Suprapubic skin (tissue), 4 donors: ENCODE measurements around the gene CES4A. TPM values are rescaled to one million over a fixed set of nuclear protein-coding genes. Genes with fewer than 3 reads are reported as not detected.
A peak's percentile ranks its signal among the peaks of the same experiment; 100 is the strongest.
"Not testable (repeated sequence)": the region's sequence is repeated elsewhere in the genome, so short reads cannot be mapped to it uniquely, and the experiment has no call there.

Experiments used
- DNase-seq, 2 donors: peaks; one replicate each; pipeline ENCODE4 v3.0.0-alpha.2; 2019; ENCODE audit warnings: low spot score in 2 of 2
- H3K27ac ChIP-seq: fragments of 200-600 bp; sonication (generic); one replicate; pipeline ENCODE4 v1.5.1; 2019
- H3K27me3 ChIP-seq: fragments of 200-600 bp; sonication (generic); one replicate; pipeline ENCODE4 v1.5.1; 2019
- H3K36me3 ChIP-seq: fragments of 200-600 bp; sonication (generic); one replicate; pipeline ENCODE4 v1.5.1; 2019
- H3K4me1 ChIP-seq: fragments of 200-600 bp; sonication (generic); one replicate; pipeline ENCODE4 v1.5.1; 2019
- H3K4me3 ChIP-seq: fragments of 200-600 bp; sonication (generic); one replicate; pipeline ENCODE4 v1.5.1; 2019; ENCODE audit warnings: mild to moderate bottlenecking
- H3K9me3 ChIP-seq: fragments of 200-600 bp; sonication (generic); one replicate; pipeline ENCODE4 v1.5.1; 2019
- EP300 ChIP-seq: sonication (generic); formaldehyde crosslinking; IDR thresholded peaks from one replicate; pipeline ENCODE4 v1.6.1; 2017; ENCODE audit warnings: antibody characterized with exemption
- POLR2A ChIP-seq, 2 donors: fragments of 450-650 bp; IDR thresholded peaks; one replicate each; pipeline ENCODE4 v1.6.1; 2017; ENCODE audit warnings: antibody characterized with exemption in 2 of 2, mild to moderate bottlenecking in 2 of 2, moderate library complexity in 2 of 2
- POLR2AphosphoS5 ChIP-seq, 3 donors: sonication (generic); formaldehyde crosslinking; IDR thresholded peaks; one replicate each; pipeline ENCODE4 v1.6.1; 2017; ENCODE audit warnings: antibody characterized with exemption in 3 of 3
- WGBS: methylation state at CpG from one replicate; pipeline ENCODE4 v1.1.5; 2018; 5-methylcytosine and 5-hydroxymethylcytosine counted together
- total RNA-seq, 4 donors: library from RNA; depleted of rRNA; stranded (reverse); fragments of >200 nt; gene quantifications; one replicate each; pipeline ENCODE4 v1.1.0, GENCODE V29; 2016
- TF ChIP-seq, protein P1 (sequence below), 2 donors: fragments of 200-600 bp in 1 of 2; fragments of 450-650 bp in 1 of 2; sonication (generic) in 1 of 2; IDR thresholded peaks; one replicate each; pipeline ENCODE4 v1.5.1; 2016 to 2019; ENCODE audit warnings: antibody characterized with exemption in 2 of 2, mild to moderate bottlenecking in 1 of 2, moderate library complexity in 1 of 2

The CES4A gene
- total RNA-seq, 4 donors from 2014 or later: 47.2 to 148 (median 99.9) TPM

- no peak for DNase-seq
- no peak overlapping the region for H3K4me3 ChIP-seq
- H3K27ac ChIP-seq: no peak overlapping the region
- no peaks in the 10 kb centered on the region for H3K36me3 ChIP-seq
- TF ChIP-seq POLR2A (IDR thresholded peaks at IDR 0.05): no peak
- no peak for TF ChIP-seq EP300
- TF ChIP-seq POLR2AphosphoS5 (IDR thresholded peaks at IDR 0.05): no peak
- TF ChIP-seq, protein P1, sequence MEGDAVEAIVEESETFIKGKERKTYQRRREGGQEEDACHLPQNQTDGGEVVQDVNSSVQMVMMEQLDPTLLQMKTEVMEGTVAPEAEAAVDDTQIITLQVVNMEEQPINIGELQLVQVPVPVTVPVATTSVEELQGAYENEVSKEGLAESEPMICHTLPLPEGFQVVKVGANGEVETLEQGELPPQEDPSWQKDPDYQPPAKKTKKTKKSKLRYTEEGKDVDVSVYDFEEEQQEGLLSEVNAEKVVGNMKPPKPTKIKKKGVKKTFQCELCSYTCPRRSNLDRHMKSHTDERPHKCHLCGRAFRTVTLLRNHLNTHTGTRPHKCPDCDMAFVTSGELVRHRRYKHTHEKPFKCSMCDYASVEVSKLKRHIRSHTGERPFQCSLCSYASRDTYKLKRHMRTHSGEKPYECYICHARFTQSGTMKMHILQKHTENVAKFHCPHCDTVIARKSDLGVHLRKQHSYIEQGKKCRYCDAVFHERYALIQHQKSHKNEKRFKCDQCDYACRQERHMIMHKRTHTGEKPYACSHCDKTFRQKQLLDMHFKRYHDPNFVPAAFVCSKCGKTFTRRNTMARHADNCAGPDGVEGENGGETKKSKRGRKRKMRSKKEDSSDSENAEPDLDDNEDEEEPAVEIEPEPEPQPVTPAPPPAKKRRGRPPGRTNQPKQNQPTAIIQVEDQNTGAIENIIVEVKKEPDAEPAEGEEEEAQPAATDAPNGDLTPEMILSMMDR (IDR thresholded peaks at IDR 0.05): no peak
- H3K4me1 ChIP-seq: peaks cover 10% of the 10 kb centered on the region
- H3K27me3 ChIP-seq: no peaks in the 10 kb centered on the region
- WGBS: 96% methylated on average over 3 of the region's 4 CpGs
- no peaks in the 10 kb centered on the region for H3K9me3 ChIP-seq
Observed at GRCh38 chr16:66984892-66985311, 3.5 kb upstream of the CES4A start.

DNA sequence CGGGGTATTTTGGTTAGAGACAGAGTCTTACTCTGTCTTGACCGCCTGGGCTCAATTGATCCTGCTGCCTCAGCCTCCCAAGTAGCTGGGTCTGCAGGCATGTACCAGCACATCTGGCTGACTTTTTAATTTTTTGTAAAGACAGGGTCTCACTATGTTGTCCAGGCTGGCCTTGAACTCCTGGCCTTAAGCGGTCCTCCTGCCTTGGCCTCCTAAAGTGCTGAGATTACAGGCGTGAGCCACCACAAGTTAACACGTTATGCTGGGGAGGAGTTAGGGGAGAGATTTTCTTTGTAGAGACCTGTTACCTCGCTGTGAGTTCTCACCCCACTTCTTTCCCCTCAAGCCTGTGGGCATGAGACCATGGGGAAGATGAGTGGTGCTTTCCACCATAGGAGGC, 1.8 kb upstream of the CES4A start:
- Histone ChIP-seq H3K4me1 (peaks cover 10% of the 10 kb centered on the region), H3K27ac (no peak overlapping the region)

GRCh38 chr16:66991545-66992077, 3.2 kb downstream of the CES4A start:
- 63% methylated on average over 2 of the region's 2 CpGs for WGBS
- DNase-seq: no peak

More for the DNA sequence above, 1.8 kb upstream of the CES4A start:
- Histone ChIP-seq H3K36me3 (no peaks in the 10 kb centered on the region), H3K4me3 (no peak overlapping the region), H3K9me3 (no peaks in the 10 kb centered on the region), H3K27me3 (no peaks in the 10 kb centered on the region)
- TF ChIP-seq, protein P1 (IDR thresholded peaks at IDR 0.05): no peak
- TF ChIP-seq POLR2AphosphoS5 (IDR thresholded peaks at IDR 0.05) (no peak), POLR2A (IDR thresholded peaks at IDR 0.05) (no peak), EP300 (no peak)
- DNase-seq: no peak
- WGBS: 96% methylated on average over 5 of the region's 6 CpGs

GRCh38 chr16:66993558-66993957, 5.2 kb downstream of the CES4A start:
- H3K4me3 ChIP-seq, H3K36me3 ChIP-seq, DNase-seq, H3K27me3 ChIP-seq, H3K27ac ChIP-seq, H3K9me3 ChIP-seq: not testable (repeated sequence)
- peaks cover 12% of the 10 kb centered on the region for H3K4me1 ChIP-seq
- 93% methylated on average over 12 of the region's 12 CpGs for WGBS

More at GRCh38 chr16:66991545-66992077, 3.2 kb downstream of the CES4A start:
- Histone ChIP-seq H3K27ac (no peak overlapping the region), H3K4me3 (no peak overlapping the region), H3K27me3 (no peaks in the 10 kb centered on the region), H3K36me3 (no peaks in the 10 kb centered on the region), H3K9me3 (no peaks in the 10 kb centered on the region), H3K4me1 (peaks cover 15% of the 10 kb centered on the region)
- TF ChIP-seq, protein P1 (IDR thresholded peaks at IDR 0.05): no peak
- TF ChIP-seq EP300: no peak
- TF ChIP-seq POLR2AphosphoS5 (IDR thresholded peaks at IDR 0.05): no peak
- no peak for TF ChIP-seq POLR2A (IDR thresholded peaks at IDR 0.05)

- Histone ChIP-seq H3K9me3 (no peaks in the 10 kb centered on the region), H3K4me1 (peaks cover 26% of the 10 kb centered on the region), H3K27me3 (no peaks in the 10 kb centered on the region), H3K27ac (peak overlapping the region; percentile 12), H3K4me3 (no peak overlapping the region), H3K36me3 (no peaks in the 10 kb centered on the region)
- WGBS: 61% methylated on average over 5 of the region's 6 CpGs
- DNase-seq: no peak
- no peak for TF ChIP-seq POLR2AphosphoS5 (IDR thresholded peaks at IDR 0.05)
- TF ChIP-seq POLR2A (IDR thresholded peaks at IDR 0.05): no peak
- TF ChIP-seq EP300: no peak
- TF ChIP-seq, protein P1 (IDR thresholded peaks at IDR 0.05): no peak
Observed at GRCh38 chr16:66996324-66996982, 8.1 kb downstream of the CES4A start.
